IMR-90 (cell line): ENCODE results near the gene SVEP1. TPM values are rescaled to one million over a fixed set of nuclear protein-coding genes. Genes with fewer than 3 reads are reported as not detected.

Experiments used
- ATAC-seq: fragments of 200-7000 bp; cut with Tn5 transposase; 2 replicates; pipeline ENCODE4 v1.9.1; 2020; ENCODE audit warnings: low read depth, mild to moderate bottlenecking, moderate library complexity
- BruUV-seq: library from RNA; stranded (reverse); fragments of 400-500 nt; replicated peaks from 2 replicates; lab custom pipeline; 2021; lab: Mats Ljungman, UMichigan
- CTCF ChIA-PET: fragments of 300-600 bp; formaldehyde crosslinking; extraction: SDS; loops from one replicate; lab custom pipeline; 2021; ENCODE audit warnings: antibody characterized with exemption; lab: Yijun Ruan, JAX
- POLR2A ChIA-PET: fragments of 300-600 bp; sonication (Branson Sonifier 250); formaldehyde crosslinking; loops from one replicate; lab custom pipeline; 2022; ENCODE audit warnings: antibody characterized with exemption; ENCODE audit not compliant: unreplicated experiment; lab: Charles Lee
- DNase-seq: peaks from one replicate; pipeline ENCODE4 v3.0.0; 2013
- H2AFZ ChIP-seq: replicated peaks from 2 replicates; pipeline ENCODE3; 2013; ENCODE audit warnings: low read length, mild to moderate bottlenecking; ENCODE audit not compliant: poor library complexity
- H2AK5ac ChIP-seq: 2 replicates; pipeline ENCODE4 v1.6.1; 2013; ENCODE audit warnings: low read depth, low read length, inconsistent platforms
- H2AK9ac ChIP-seq: replicated peaks from 2 replicates; pipeline ENCODE3; 2013; ENCODE audit warnings: mild to moderate bottlenecking, low read depth, low read length, moderate library complexity; ENCODE audit not compliant: poor library complexity
- H2BK120ac ChIP-seq: 2 replicates; pipeline ENCODE4 v1.6.1; 2013; ENCODE audit warnings: low read depth, low read length, inconsistent platforms
- H2BK15ac ChIP-seq: 3 replicates; pipeline ENCODE4 v1.6.1; 2013; ENCODE audit warnings: low read depth, low read length, inconsistent platforms
- H2BK20ac ChIP-seq: 2 replicates; pipeline ENCODE4 v1.6.1; 2013; ENCODE audit warnings: low read depth, mild to moderate bottlenecking, inconsistent platforms, low read length, moderate library complexity
- H2BK5ac ChIP-seq: 2 replicates; pipeline ENCODE4 v1.6.1; 2013; ENCODE audit warnings: mild to moderate bottlenecking, low read depth, low read length, inconsistent platforms; ENCODE audit not compliant: poor library complexity, severe bottlenecking
- H3K14ac ChIP-seq: replicated peaks from 2 replicates; pipeline ENCODE4 v1.6.1; 2013; ENCODE audit warnings: low read depth, low read length, inconsistent platforms
- H3K18ac ChIP-seq: 2 replicates; pipeline ENCODE4 v1.6.1; 2013; ENCODE audit warnings: low read depth, low read length, control low read depth
- H3K23ac ChIP-seq: 2 replicates; pipeline ENCODE4 v1.6.1; 2013; ENCODE audit warnings: low read depth, low read length, inconsistent platforms
- H3K27ac ChIP-seq: 2 replicates; pipeline ENCODE4 v1.5.1; 2013; ENCODE audit warnings: mild to moderate bottlenecking, control low read depth, low read length; ENCODE audit not compliant: insufficient read depth
- H3K27me3 ChIP-seq: 2 replicates; pipeline ENCODE4 v1.6.1; 2013; ENCODE audit warnings: low read length; ENCODE audit not compliant: control insufficient read depth, insufficient read depth
- H3K36me3 ChIP-seq: 2 replicates; pipeline ENCODE4 v1.6.1; 2013; ENCODE audit warnings: low read length, mixed read lengths; ENCODE audit not compliant: control insufficient read depth, insufficient read depth
- H3K4ac ChIP-seq: 2 replicates; pipeline ENCODE4 v1.6.1; 2013; ENCODE audit warnings: low read depth, low read length, inconsistent platforms
- H3K4me1 ChIP-seq: 2 replicates; pipeline ENCODE4 v1.6.1; 2013; ENCODE audit warnings: low read length, mixed read lengths; ENCODE audit not compliant: control insufficient read depth, insufficient read depth
- H3K4me2 ChIP-seq: 2 replicates; pipeline ENCODE4 v1.6.1; 2013; ENCODE audit warnings: low read depth, mild to moderate bottlenecking, control low read depth, low read length, moderate library complexity
- H3K4me3 ChIP-seq: 2 replicates; pipeline ENCODE4 v1.5.1; 2013; ENCODE audit warnings: low read depth, mild to moderate bottlenecking, control low read depth, low read length, moderate library complexity; ENCODE audit not compliant: insufficient read depth
- H3K56ac ChIP-seq: 2 replicates; pipeline ENCODE4 v1.6.1; 2013; ENCODE audit warnings: low read length, inconsistent platforms; ENCODE audit not compliant: insufficient read depth; ENCODE audit errors: extremely low read depth
- H3K79me1 ChIP-seq, 2 experiments: 2 replicates each; pipeline ENCODE4 v1.6.1; 2013; ENCODE audit warnings: low read length in 2 of 2, inconsistent platforms in 1 of 2, low read depth in 1 of 2
- H3K9ac ChIP-seq: 2 replicates; pipeline ENCODE4 v1.6.1; 2013; ENCODE audit warnings: low read depth, low read length, control low read depth
- H3K9me1 ChIP-seq: 2 replicates; pipeline ENCODE4 v1.6.1; 2013; ENCODE audit warnings: low read length, inconsistent platforms; ENCODE audit not compliant: insufficient read depth
- H3K9me3 ChIP-seq: 2 replicates; pipeline ENCODE4 v1.6.1; 2013; ENCODE audit warnings: low read length; ENCODE audit not compliant: control insufficient read depth, insufficient read depth
- H4K20me1 ChIP-seq: 2 replicates; pipeline ENCODE4 v1.6.1; 2013; ENCODE audit warnings: low read length, inconsistent platforms; ENCODE audit not compliant: insufficient read depth
- H4K5ac ChIP-seq: 2 replicates; pipeline ENCODE4 v1.6.1; 2013; ENCODE audit warnings: mild to moderate bottlenecking, low read depth, low read length, control low read depth
- H4K8ac ChIP-seq, 2 experiments: 2 replicates each; pipeline ENCODE4 v1.6.1; 2013; ENCODE audit warnings: low read depth in 2 of 2, low read length in 2 of 2, control low read depth in 1 of 2, inconsistent platforms in 1 of 2
- H4K91ac ChIP-seq: 2 replicates; pipeline ENCODE4 v1.6.1; 2013; ENCODE audit warnings: low read depth, low read length, inconsistent platforms; ENCODE audit not compliant: insufficient read depth
- CEBPB ChIP-seq: IDR thresholded peaks from 2 replicates; pipeline ENCODE4 v1.6.1; 2012; ENCODE audit warnings: low read depth, low read length, improper control_type of control experiment
- CHD1 ChIP-seq: IDR thresholded peaks from 2 replicates; pipeline ENCODE4 v1.6.1; 2012; ENCODE audit warnings: low read depth, low read length, improper control_type of control experiment
- ELK1 ChIP-seq: fragments of 150-350 bp; IDR thresholded peaks from 2 replicates; pipeline ENCODE4 v1.6.1; 2016; ENCODE audit warnings: low read depth, mild to moderate bottlenecking, low read length, moderate library complexity, borderline replicate concordance
- MXI1 ChIP-seq: IDR thresholded peaks from 2 replicates; pipeline ENCODE4 v1.6.1; 2012; ENCODE audit warnings: low read depth, mild to moderate bottlenecking, low read length, moderate library complexity, borderline replicate concordance
- NFE2L2 ChIP-seq: fragments of 150-350 bp; IDR thresholded peaks from 2 replicates; pipeline ENCODE4 v1.6.1; 2016; ENCODE audit warnings: low read depth, mild to moderate bottlenecking, low read length
- RFX5 ChIP-seq: IDR thresholded peaks from 2 replicates; pipeline ENCODE4 v1.8.0; 2012; ENCODE audit warnings: low read depth, mild to moderate bottlenecking, low read length, moderate library complexity
- WGBS, 2 experiments: methylation state at CpG; one replicate each; pipeline versions ENCODE4 v1.1.5 to v1.1.7; 2013; ENCODE audit warnings: missing lambda C conversion rate in 2 of 2; ENCODE audit not compliant: insufficient read length in 1 of 2; ENCODE audit errors: extremely low coverage in 2 of 2; 5-methylcytosine and 5-hydroxymethylcytosine counted together
- dilution Hi-C: fragments of 300-500 bp; cut with HindIII; formaldehyde crosslinking; loops from one replicate; pipeline ENCODE4 v1.14.3; 2018; ENCODE audit warnings: low sequenced_read_pairs; ENCODE audit not compliant: unreplicated experiment
- in situ Hi-C: fragments of 300-500 bp; cut with MboI; formaldehyde crosslinking; loops from 3 replicates; pipeline ENCODE4 v1.14.3; 2019; ENCODE audit warnings: low sequenced_read_pairs, inconsistent platforms, mixed read lengths
- intact Hi-C: fragments of 100-400 bp; cut with micrococcal nuclease; formaldehyde crosslinking; loops from 2 replicates; pipeline ENCODE4 v1.10.0; 2022
- polyA plus RNA-seq, 3 experiments: library from polyadenylated mRNA; depleted of rRNA; stranded (reverse); fragments of >200 nt; gene quantifications; 2 replicates each; pipeline ENCODE4 v1.2.3, GENCODE V29; 2012; ENCODE audit warnings: low replicate concordance in 1 of 3
- total RNA-seq: library from RNA; depleted of rRNA; stranded (reverse); fragments of >200 nt; gene quantifications from 2 replicates; pipeline ENCODE4 v1.2.3, GENCODE V29; 2012
- TF ChIP-seq, protein P1 (sequence below): conservative IDR thresholded peaks from 2 replicates; pipeline ENCODE4 v1.5.1; 2012; ENCODE audit warnings: mild to moderate bottlenecking, low read depth, low read length, improper control_type of control experiment

SVEP1 gene
- total and polyA plus RNA-seq, 2 of the 4 experiments (the other 2 are of a cell fraction): 4.8 to 16.7 TPM

DNA sequence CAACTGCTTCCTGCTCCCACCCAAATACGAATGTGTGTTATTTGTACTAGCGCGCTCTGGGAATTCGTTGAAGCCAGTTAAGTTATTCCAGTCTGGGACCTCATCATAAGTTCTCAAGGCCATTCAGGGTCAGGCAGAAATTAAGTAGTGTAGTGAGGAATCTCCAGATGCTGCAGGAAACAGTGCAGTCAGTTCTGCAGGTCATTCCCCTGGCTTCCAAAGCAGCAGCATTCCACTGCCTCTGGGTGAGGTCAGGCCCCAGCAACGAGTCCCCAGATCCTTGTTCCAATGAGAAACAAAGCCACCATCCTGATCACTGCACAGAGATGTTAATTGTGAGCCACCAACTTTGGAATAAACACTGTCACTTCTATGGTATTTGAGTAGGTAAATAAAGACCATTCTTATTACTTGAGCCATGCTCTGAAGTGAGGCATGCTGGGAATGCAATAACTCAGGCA is 33.1 kb downstream of the SVEP1 start:
- Histone ChIP-seq H3K27me3 (no peaks in the 10 kb centered on the region), H3K9ac (no peak overlapping the region), H3K4ac (peak overlapping the region; percentile 64; the same call in 1 of the 2 replicates), H3K56ac (no peak overlapping the region), H2BK15ac (no peak overlapping the region), H2BK20ac (peak overlapping the region; percentile 41; the same call in 1 of the 2 replicates), H3K36me3 (peaks cover 23% of the 10 kb centered on the region), H4K20me1 (no peaks in the 10 kb centered on the region), H3K27ac (0 out of 2 replicates have a peak overlapping the region, but pooled peaks have one; percentile 1), H3K4me2 (no peak overlapping the region), H2AK5ac (peak overlapping the region; percentile 6; the same call in 1 of the 2 replicates), H3K4me3 (no peak overlapping the region), H4K5ac (peak overlapping the region; percentile 1; the same call in 1 of the 2 replicates), H3K9me3 (no peaks in the 10 kb centered on the region), H3K18ac (peak overlapping the region; percentile 3; the same call in 1 of the 2 replicates), H2BK5ac (peak overlapping the region; percentile 63), H2BK120ac (peak overlapping the region; percentile 68; the same call in 1 of the 2 replicates), H3K9me1 (peaks cover 11% of the 10 kb centered on the region), H2AFZ (peak overlapping the region; percentile 60), H3K14ac (peak overlapping the region; percentile 76; the same call in 1 of the 2 replicates), H2AK9ac (peak overlapping the region; percentile 15), H3K79me1 (no peaks in the 10 kb centered on the region; a peak in 1 of 4 replicates), H4K91ac (peak overlapping the region; percentile 22; the same call in 1 of the 2 replicates), H3K23ac (no peak overlapping the region), H3K4me1 (peaks cover 22% of the 10 kb centered on the region), H4K8ac (peak overlapping the region in 1 of 2 experiments; percentile 8; a peak in 2 of 4 replicates)
- TF ChIP-seq, protein P1, sequence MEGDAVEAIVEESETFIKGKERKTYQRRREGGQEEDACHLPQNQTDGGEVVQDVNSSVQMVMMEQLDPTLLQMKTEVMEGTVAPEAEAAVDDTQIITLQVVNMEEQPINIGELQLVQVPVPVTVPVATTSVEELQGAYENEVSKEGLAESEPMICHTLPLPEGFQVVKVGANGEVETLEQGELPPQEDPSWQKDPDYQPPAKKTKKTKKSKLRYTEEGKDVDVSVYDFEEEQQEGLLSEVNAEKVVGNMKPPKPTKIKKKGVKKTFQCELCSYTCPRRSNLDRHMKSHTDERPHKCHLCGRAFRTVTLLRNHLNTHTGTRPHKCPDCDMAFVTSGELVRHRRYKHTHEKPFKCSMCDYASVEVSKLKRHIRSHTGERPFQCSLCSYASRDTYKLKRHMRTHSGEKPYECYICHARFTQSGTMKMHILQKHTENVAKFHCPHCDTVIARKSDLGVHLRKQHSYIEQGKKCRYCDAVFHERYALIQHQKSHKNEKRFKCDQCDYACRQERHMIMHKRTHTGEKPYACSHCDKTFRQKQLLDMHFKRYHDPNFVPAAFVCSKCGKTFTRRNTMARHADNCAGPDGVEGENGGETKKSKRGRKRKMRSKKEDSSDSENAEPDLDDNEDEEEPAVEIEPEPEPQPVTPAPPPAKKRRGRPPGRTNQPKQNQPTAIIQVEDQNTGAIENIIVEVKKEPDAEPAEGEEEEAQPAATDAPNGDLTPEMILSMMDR: no peak
- TF ChIP-seq CHD1 (no peak), NFE2L2 (no peak), ELK1 (no peak), MXI1 (no peak), CEBPB (no peak), RFX5 (no peak)
- WGBS, 2 experiments: no CpG with 5 or more reads among the region's 5 CpGs
- ChIA-PET POLR2A (no interaction called here), CTCF (no interaction called here)
- dilution Hi-C loops: no loop called here
- ATAC-seq (peak; percentile 79), DNase-seq (peak; percentile 7)
- in situ Hi-C loops: no loop called here
- intact Hi-C loops: no loop called here
- no TSS peak for BruUV-seq
